ENCODE data around the gene SLIT3. TPM values are rescaled to one million over a fixed set of nuclear protein-coding genes. Genes with fewer than 3 reads are reported as not detected.

SLIT3 gene
- polyA plus RNA-seq, 1 donor: 18.3 TPM

- no peak for DNase-seq
- no CpG with 5 or more reads among the region's 3 CpGs for WGBS (ENCODE audit: insufficient coverage, low lambda C conversion rate)
- Histone ChIP-seq H3K4me1 (ENCODE audit: control insufficient read depth, insufficient read depth, low read length) (no peaks in the 10 kb centered on the region), H3K4me3 (ENCODE audit: low read length) (no peak overlapping the region), H3K27ac (ENCODE audit: low read length) (no peak overlapping the region), H3K9me3 (ENCODE audit: control insufficient read depth, low read depth, low read length) (no peaks in the 10 kb centered on the region), H3K36me3 (ENCODE audit: control insufficient read depth, insufficient read depth, low read length) (no peaks in the 10 kb centered on the region), H3K27me3 (ENCODE audit: control insufficient read depth, insufficient read depth, low read length) (peaks cover 5% of the 10 kb centered on the region)
Observed at GRCh38 chr5:168899673-168900072, 401.3 kb downstream of the SLIT3 start.

GRCh38 chr5:168899264-168899663, 401.7 kb downstream of the SLIT3 start:
- no peak overlapping the region for H3K4me3 ChIP-seq (ENCODE audit: low read length)
- no peaks in the 10 kb centered on the region for H3K4me1 ChIP-seq (ENCODE audit: control insufficient read depth, insufficient read depth, low read length)
- no peak for DNase-seq
- no peaks in the 10 kb centered on the region for H3K9me3 ChIP-seq (ENCODE audit: control insufficient read depth, low read depth, low read length)
- WGBS (ENCODE audit: insufficient coverage, low lambda C conversion rate): no CpG with 5 or more reads among the region's 4 CpGs
- no peak overlapping the region for H3K27ac ChIP-seq (ENCODE audit: low read length)
- H3K27me3 ChIP-seq (ENCODE audit: control insufficient read depth, insufficient read depth, low read length): peaks cover 5% of the 10 kb centered on the region
- no peaks in the 10 kb centered on the region for H3K36me3 ChIP-seq (ENCODE audit: control insufficient read depth, insufficient read depth, low read length)

GRCh38 chr5:168898247-168898911, 402.6 kb downstream of the SLIT3 start:
- H3K27ac ChIP-seq (ENCODE audit: low read length): no peak overlapping the region
- no peaks in the 10 kb centered on the region for H3K36me3 ChIP-seq (ENCODE audit: control insufficient read depth, insufficient read depth, low read length)
- no peak overlapping the region for H3K4me3 ChIP-seq (ENCODE audit: low read length)
- no peaks in the 10 kb centered on the region for H3K4me1 ChIP-seq (ENCODE audit: control insufficient read depth, insufficient read depth, low read length)
- H3K9me3 ChIP-seq (ENCODE audit: control insufficient read depth, low read depth, low read length): no peaks in the 10 kb centered on the region
- DNase-seq: no peak
- WGBS (ENCODE audit: insufficient coverage, low lambda C conversion rate): 56% methylated on average over 4 of the region's 7 CpGs
- H3K27me3 ChIP-seq (ENCODE audit: control insufficient read depth, insufficient read depth, low read length): peaks cover 5% of the 10 kb centered on the region

- Histone ChIP-seq H3K36me3 (ENCODE audit: control insufficient read depth, insufficient read depth, low read length) (no peaks in the 10 kb centered on the region), H3K4me1 (ENCODE audit: control insufficient read depth, insufficient read depth, low read length) (no peaks in the 10 kb centered on the region)
- no peak for DNase-seq
Observed at GRCh38 chr5:168897387-168898122, 403.4 kb downstream of the SLIT3 start.

DNA sequence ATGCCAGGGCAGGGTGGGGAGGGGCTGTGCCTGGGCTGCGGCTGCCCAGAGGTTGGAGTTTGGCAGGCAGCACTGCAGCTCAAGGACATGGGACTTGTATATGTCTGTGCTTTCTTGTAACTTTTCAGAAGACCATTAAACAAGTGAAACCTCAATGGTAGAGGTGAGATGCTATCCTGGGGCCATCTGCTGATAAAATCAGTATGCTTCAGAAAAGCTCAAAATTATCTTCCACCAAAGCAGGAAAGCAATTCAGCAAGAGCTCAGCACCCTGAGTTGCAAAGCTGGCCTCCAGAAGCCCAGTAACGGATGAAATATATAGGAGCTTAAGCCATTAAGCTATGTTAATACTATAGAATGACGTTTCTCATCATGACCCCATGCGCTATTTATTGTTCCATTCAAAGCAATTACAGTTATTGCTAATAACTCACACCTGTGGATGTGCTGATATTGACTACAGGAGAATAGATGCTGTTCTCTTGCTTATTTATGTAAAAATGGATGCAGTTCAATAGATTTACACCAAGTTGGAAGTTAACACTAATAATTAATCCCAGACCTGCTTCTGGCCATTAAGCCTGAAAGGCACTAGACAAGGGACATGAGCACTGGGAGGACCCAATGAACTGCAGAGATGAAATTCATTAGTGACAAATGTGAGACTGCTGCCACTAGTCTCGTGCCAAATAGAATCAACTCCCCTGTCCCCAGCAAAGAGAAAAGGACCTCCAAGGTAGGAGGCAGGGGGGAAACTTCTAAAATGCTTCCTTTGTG, 405.5 kb downstream of the SLIT3 start:
- Histone ChIP-seq H3K4me1 (ENCODE audit: control insufficient read depth, insufficient read depth, low read length) (no peaks in the 10 kb centered on the region), H3K4me3 (ENCODE audit: low read length) (no peak overlapping the region), H3K36me3 (ENCODE audit: control insufficient read depth, insufficient read depth, low read length) (no peaks in the 10 kb centered on the region), H3K9me3 (ENCODE audit: control insufficient read depth, low read depth, low read length) (no peaks in the 10 kb centered on the region), H3K27ac (ENCODE audit: low read length) (no peak overlapping the region), H3K27me3 (ENCODE audit: control insufficient read depth, insufficient read depth, low read length) (peaks cover 8% of the 10 kb centered on the region)
- DNase-seq: no peak
- WGBS (ENCODE audit: insufficient coverage, low lambda C conversion rate): no CpG with 5 or more reads among the region's 5 CpGs

More at GRCh38 chr5:168897387-168898122, 403.4 kb downstream of the SLIT3 start:
- H3K4me3 ChIP-seq (ENCODE audit: low read length): no peak overlapping the region
- WGBS (ENCODE audit: insufficient coverage, low lambda C conversion rate): no CpG with 5 or more reads among the region's 8 CpGs
- H3K9me3 ChIP-seq (ENCODE audit: control insufficient read depth, low read depth, low read length): no peaks in the 10 kb centered on the region
- H3K27me3 ChIP-seq (ENCODE audit: control insufficient read depth, insufficient read depth, low read length): peaks cover 5% of the 10 kb centered on the region
- no peak overlapping the region for H3K27ac ChIP-seq (ENCODE audit: low read length)

DNA sequence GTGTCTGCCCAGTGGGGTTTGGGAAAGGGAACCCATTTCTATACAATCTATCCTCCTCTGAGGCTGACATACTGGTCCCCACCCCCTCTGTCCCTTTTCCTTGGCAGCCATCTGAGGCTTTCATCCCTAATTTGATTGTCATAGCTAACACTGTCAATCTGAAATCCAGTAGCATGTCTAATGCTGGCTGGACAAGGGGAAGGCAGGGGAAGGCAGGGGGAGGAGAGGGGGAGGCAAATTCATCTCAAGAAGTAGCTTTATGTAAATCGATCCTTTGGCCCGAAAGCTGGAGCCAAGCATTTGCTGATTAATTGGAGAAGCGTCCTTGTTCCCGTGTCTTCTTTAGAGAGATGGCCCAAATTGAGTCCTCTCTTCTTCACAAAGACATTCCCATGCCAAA, 407.7 kb downstream of the SLIT3 start:
- Histone ChIP-seq H3K27me3 (ENCODE audit: control insufficient read depth, insufficient read depth, low read length) (peaks cover 8% of the 10 kb centered on the region), H3K9me3 (ENCODE audit: control insufficient read depth, low read depth, low read length) (no peaks in the 10 kb centered on the region), H3K36me3 (ENCODE audit: control insufficient read depth, insufficient read depth, low read length) (no peaks in the 10 kb centered on the region), H3K4me3 (ENCODE audit: low read length) (no peak overlapping the region), H3K4me1 (ENCODE audit: control insufficient read depth, insufficient read depth, low read length) (no peaks in the 10 kb centered on the region), H3K27ac (ENCODE audit: low read length) (no peak overlapping the region)
- no CpG with 5 or more reads among the region's 4 CpGs for WGBS (ENCODE audit: insufficient coverage, low lambda C conversion rate)
- no peak for DNase-seq

DNA sequence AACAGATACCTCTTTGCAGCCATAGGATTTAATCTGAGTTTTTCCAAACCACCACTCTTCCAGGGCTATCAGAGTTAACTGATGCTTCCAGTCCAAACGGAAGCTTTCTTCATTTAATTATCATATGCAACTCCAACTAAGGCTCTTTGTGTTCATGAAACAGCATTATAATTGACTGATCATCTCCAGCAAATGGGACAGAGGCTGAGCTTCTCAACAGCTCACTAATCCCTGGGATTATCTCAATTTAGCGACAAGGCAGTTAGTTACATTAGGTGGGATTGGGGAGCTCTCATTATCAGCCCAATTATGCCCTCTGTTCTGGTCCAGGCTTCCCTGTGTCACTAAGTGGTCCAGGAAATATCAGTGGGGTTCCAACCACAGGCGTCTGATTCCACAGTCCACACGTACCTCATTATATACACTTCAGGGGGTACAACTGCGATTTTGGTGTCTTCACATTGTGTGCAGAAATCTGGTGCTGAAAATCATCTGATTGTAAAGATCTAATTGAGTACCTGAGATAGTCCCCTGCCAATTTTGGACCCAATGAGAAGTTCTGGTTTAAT, 408.2 kb downstream of the SLIT3 start:
- H3K27ac ChIP-seq (ENCODE audit: low read length): no peak overlapping the region
- no CpG with 5 or more reads among the region's 5 CpGs for WGBS (ENCODE audit: insufficient coverage, low lambda C conversion rate)
- DNase-seq: no peak

DNA sequence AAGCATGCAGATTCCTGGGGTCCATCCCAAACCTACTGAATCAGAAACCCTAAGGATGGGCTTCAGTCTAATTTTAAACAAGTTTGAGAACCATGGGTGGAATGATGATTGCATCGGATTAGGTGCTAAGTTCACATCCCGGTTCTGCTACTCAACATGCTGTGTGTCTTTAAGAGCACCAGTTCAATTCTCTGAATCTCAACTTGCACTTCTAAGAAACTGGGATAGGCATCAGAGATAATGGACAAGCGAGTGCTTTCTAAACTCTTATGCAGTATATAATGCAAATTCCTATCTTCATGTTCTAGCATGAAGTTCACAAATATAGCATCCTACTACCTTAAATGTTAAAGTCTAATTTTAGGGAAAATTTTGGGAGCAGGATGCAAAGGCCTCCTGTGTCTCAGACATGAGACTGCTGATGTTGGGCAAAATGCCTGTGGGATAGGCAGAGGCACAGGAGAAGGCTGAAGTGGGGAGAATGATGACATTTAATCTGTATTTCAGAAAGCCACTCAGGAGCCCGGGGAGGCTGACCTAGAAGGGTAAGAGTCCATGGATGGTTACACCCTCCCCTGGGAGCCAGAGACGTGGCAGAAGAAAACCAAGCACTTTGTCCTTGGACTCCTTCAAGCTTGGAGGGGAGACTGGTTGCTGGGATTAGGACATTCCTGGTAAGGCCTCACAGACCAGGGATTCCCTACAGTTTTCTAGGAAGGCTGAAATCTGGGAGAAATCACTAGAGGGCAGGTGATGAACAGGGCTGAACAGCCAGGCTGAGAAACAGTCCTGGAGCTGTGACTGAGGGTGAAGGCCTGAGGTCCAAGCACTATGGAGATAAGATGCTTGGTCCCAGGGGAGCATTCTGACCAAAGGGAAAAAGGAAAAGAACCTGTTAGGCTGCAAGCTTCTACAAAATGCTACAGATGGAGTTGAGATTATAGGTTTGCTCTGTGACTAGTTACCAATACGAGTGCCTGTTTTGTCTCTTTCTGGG, 409.8 kb downstream of the SLIT3 start:
- Histone ChIP-seq H3K27ac (ENCODE audit: low read length) (no peak overlapping the region), H3K9me3 (ENCODE audit: control insufficient read depth, low read depth, low read length) (no peaks in the 10 kb centered on the region)

More for the DNA sequence above, 408.2 kb downstream of the SLIT3 start:
- H3K36me3 ChIP-seq (ENCODE audit: control insufficient read depth, insufficient read depth, low read length): no peaks in the 10 kb centered on the region
- H3K9me3 ChIP-seq (ENCODE audit: control insufficient read depth, low read depth, low read length): no peaks in the 10 kb centered on the region
- H3K4me1 ChIP-seq (ENCODE audit: control insufficient read depth, insufficient read depth, low read length): no peaks in the 10 kb centered on the region
- no peak overlapping the region for H3K4me3 ChIP-seq (ENCODE audit: low read length)
- H3K27me3 ChIP-seq (ENCODE audit: control insufficient read depth, insufficient read depth, low read length): peaks cover 12% of the 10 kb centered on the region

GRCh38 chr5:168889039-168889438, 411.9 kb downstream of the SLIT3 start:
- no peak overlapping the region for H3K27ac ChIP-seq (ENCODE audit: low read length)
- DNase-seq: no peak
- no peak overlapping the region for H3K4me3 ChIP-seq (ENCODE audit: low read length)
- no peaks in the 10 kb centered on the region for H3K4me1 ChIP-seq (ENCODE audit: control insufficient read depth, insufficient read depth, low read length)
- no peaks in the 10 kb centered on the region for H3K36me3 ChIP-seq (ENCODE audit: control insufficient read depth, insufficient read depth, low read length)
- H3K27me3 ChIP-seq (ENCODE audit: control insufficient read depth, insufficient read depth, low read length): peaks cover 7% of the 10 kb centered on the region
- WGBS (ENCODE audit: insufficient coverage, low lambda C conversion rate): no CpG with 5 or more reads among the region's 1 CpG
- no peaks in the 10 kb centered on the region for H3K9me3 ChIP-seq (ENCODE audit: control insufficient read depth, low read depth, low read length)

More for the DNA sequence above, 409.8 kb downstream of the SLIT3 start:
- Histone ChIP-seq H3K27me3 (ENCODE audit: control insufficient read depth, insufficient read depth, low read length) (peaks cover 7% of the 10 kb centered on the region), H3K4me1 (ENCODE audit: control insufficient read depth, insufficient read depth, low read length) (no peaks in the 10 kb centered on the region), H3K36me3 (ENCODE audit: control insufficient read depth, insufficient read depth, low read length) (no peaks in the 10 kb centered on the region), H3K4me3 (ENCODE audit: low read length) (no peak overlapping the region)
- DNase-seq: no peak
- WGBS (ENCODE audit: insufficient coverage, low lambda C conversion rate): 50% methylated on average over 1 of the region's 6 CpGs

Measured in large intestine (tissue), 3 donors.